Stomach (tissue), 9 donors: ENCODE results near the gene NPC1L1. TPM values are rescaled to one million over a fixed set of nuclear protein-coding genes. Genes with fewer than 3 reads are reported as not detected.

Experiments used
- DNase-seq, 2 donors: peaks; one replicate each; pipeline versions ENCODE4 v3.0.0 to v3.0.0-alpha.2; 2013 to 2019
- H3K27ac ChIP-seq, 5 donors: fragments of 200-600 bp in 4 of 5; sonication (generic) in 4 of 5; one replicate each; pipeline ENCODE4 v1.5.1; 2013 to 2019; ENCODE audit warnings: mild to moderate bottlenecking in 1 of 5, moderate library complexity in 1 of 5
- H3K27me3 ChIP-seq, 3 donors: fragments of 200-600 bp; sonication (generic); one replicate each; pipeline ENCODE4 v1.5.1; 2017 to 2019; ENCODE audit warnings: mixed run types in 1 of 3
- H3K36me3 ChIP-seq, 4 donors: fragments of 200-600 bp; sonication (generic); 1 replicate in 3 of 4; 2 replicates in 1 of 4; pipeline ENCODE4 v1.5.1; 2016 to 2019
- H3K4me1 ChIP-seq, 4 donors: fragments of 200-600 bp; sonication (generic); one replicate each; pipeline ENCODE4 v1.5.1; 2016 to 2019
- H3K4me3 ChIP-seq, 4 donors: fragments of 200-600 bp; sonication (generic) in 3 of 4; one replicate each; pipeline ENCODE4 v1.5.1; 2016 to 2019; ENCODE audit warnings: mild to moderate bottlenecking in 1 of 4
- H3K9me3 ChIP-seq, 4 donors: fragments of 200-600 bp; sonication (generic); one replicate each; pipeline ENCODE4 v1.5.1; 2016 to 2019
- EP300 ChIP-seq: sonication (generic); formaldehyde crosslinking; IDR thresholded peaks from one replicate; pipeline ENCODE4 v1.6.1; 2017; ENCODE audit warnings: antibody characterized with exemption
- POLR2A ChIP-seq, 4 donors: fragments of 450-650 bp; IDR thresholded peaks; one replicate each; pipeline ENCODE4 v1.6.1; 2016; ENCODE audit warnings: antibody characterized with exemption in 4 of 4, control low read depth in 2 of 4, mild to moderate bottlenecking in 1 of 4, moderate library complexity in 1 of 4
- POLR2AphosphoS5 ChIP-seq, 3 donors: sonication (generic); formaldehyde crosslinking; IDR thresholded peaks; one replicate each; pipeline ENCODE4 v1.6.1; 2016; ENCODE audit warnings: antibody characterized with exemption in 3 of 3
- WGBS, 5 donors: extraction: QIAGEN DNeasy Blood & Tissue Kit in 3 of 5; methylation state at CpG; one replicate each; pipeline versions ENCODE4 v1.1.5 to v1.1.7; 2013 to 2018; 5-methylcytosine and 5-hydroxymethylcytosine counted together
- intact Hi-C: fragments of 100-400 bp; cut with DNase I; formaldehyde crosslinking; loops from one replicate; pipeline ENCODE4 v1.15.1; 2023; ENCODE audit warnings: low total_unique reads
- polyA plus RNA-seq, 3 donors: library from polyadenylated mRNA; stranded (reverse); fragments of 200-250 nt; gene quantifications; one replicate each; pipeline ENCODE4 v1.2.3, GENCODE V29; 2013
- total RNA-seq, 5 donors: library from RNA; depleted of rRNA; stranded (reverse); fragments of >200 nt; gene quantifications; one replicate each; pipeline versions ENCODE4 v1.1.0 to v1.2.3, GENCODE V29; 2014 to 2016
- TF ChIP-seq, protein P1 (sequence below), 7 experiments: fragments of 450-650 bp in 4 of 7; fragments of 200-600 bp in 3 of 7; sonication (generic) in 3 of 7; IDR thresholded peaks; one replicate each; pipeline ENCODE4 v1.5.1; 2016 to 2019; ENCODE audit warnings: antibody characterized with exemption in 7 of 7, control low read depth in 2 of 7, mild to moderate bottlenecking in 1 of 7
- donor health status: healthy with polysubstance abuse.
- donor health status: Bipolar disorder and iron deficiency.
- donor health status: healthy.

The NPC1L1 gene
- total and polyA plus RNA-seq, 8 donors: 0.12 to 4.9 (median 1.1) TPM; not detected in 3

DNA sequence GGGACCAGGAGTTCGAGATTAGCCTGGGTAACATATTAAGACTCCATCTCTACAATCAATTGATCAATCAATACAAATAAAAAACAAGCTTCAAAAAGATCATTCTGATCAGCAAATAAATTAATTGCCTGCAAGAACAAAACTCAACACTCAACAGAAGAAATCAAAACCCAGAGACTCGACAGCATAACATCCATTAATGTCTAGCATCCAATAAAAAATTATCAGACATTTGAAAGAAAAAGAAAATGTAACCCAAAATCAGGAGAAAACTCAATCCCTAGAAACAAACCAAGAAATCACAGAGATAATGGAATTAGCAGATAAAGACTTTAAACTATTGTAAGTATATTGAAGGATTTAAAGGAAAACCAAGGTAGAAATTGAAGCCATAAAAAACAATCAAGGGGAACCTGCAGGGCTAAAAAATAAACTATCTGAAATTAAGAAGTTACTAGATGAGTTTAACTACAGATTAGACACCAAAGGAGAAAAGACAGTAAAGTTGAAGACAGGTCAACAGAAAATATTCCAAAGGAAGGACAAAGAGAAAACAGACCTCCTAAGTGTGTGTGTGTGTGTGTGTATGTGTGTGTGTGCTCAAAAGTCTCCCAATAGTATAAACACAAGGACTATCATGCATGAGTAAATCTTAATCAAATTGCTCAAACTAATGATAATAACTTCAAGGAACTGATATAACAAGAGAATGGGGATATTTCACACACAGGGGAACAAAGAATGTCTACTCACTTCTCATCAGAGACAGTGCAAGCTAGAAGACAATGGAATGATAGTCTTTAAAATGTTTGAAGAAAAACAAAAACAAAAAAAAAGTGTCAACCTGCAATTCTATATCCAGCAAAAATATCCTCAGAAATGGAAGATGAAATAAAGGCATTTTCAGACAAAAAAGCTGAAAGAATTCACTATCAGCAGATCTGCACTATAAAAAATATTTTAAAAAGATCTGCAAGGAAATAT is 58.3 kb downstream of the NPC1L1 start:
- DNase-seq: no peak
- no peak overlapping the region for H3K4me3 ChIP-seq
- no peak for TF ChIP-seq EP300
- intact Hi-C loops: no loop called here
- peaks cover 27 to 37% (median 32%) of the 10 kb centered on the region in 4 donors for H3K4me1 ChIP-seq
- 95 to 98% (median 97%) methylated on average over 2 of the region's 2 CpGs for WGBS, 5 donors
- H3K27ac ChIP-seq: no peak overlapping the region
- peaks cover 0 to 9% (median 0%) of the 10 kb centered on the region in 4 donors for H3K9me3 ChIP-seq
- peaks cover 50 to 77% (median 74%) of the 10 kb centered on the region in 4 donors for H3K36me3 ChIP-seq
- no peaks in the 10 kb centered on the region for H3K27me3 ChIP-seq

DNA sequence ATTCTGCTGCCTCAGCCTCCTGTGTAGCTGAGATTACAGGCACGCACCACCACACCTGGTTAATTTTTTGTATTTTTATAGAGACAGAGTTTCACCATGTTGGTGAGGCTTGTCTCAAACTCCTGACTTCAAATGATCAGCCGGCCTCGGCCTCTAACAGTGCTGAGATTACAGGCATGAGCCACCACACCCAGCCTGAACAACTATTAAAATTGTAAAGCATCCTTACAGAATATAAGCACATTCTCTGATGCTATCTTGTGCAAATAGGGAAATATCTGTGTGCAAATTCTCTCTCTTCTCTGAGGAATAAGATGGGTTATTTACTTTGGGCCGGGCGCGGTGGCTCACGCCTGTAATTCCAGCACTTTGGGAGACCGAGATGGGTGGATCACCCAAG is 63.2 kb downstream of the NPC1L1 start:
- DNase-seq: no peak
- WGBS, 5 donors: 74 to 85% (median 78%) methylated on average over 8 of the region's 8 CpGs
- peaks cover 44 to 90% (median 76%) of the 10 kb centered on the region in 4 donors for H3K36me3 ChIP-seq
- peaks cover 0 to 36% (median 11%) of the 10 kb centered on the region in 4 donors for H3K4me1 ChIP-seq
- H3K9me3 ChIP-seq: peaks cover 0 to 3% (median 0%) of the 10 kb centered on the region in 4 donors
- no peaks in the 10 kb centered on the region for H3K27me3 ChIP-seq
- TF ChIP-seq EP300 (no peak), POLR2A (IDR thresholded peaks at IDR 0.05) (no peak), POLR2AphosphoS5 (IDR thresholded peaks at IDR 0.05) (no peak)
- TF ChIP-seq, protein P1, sequence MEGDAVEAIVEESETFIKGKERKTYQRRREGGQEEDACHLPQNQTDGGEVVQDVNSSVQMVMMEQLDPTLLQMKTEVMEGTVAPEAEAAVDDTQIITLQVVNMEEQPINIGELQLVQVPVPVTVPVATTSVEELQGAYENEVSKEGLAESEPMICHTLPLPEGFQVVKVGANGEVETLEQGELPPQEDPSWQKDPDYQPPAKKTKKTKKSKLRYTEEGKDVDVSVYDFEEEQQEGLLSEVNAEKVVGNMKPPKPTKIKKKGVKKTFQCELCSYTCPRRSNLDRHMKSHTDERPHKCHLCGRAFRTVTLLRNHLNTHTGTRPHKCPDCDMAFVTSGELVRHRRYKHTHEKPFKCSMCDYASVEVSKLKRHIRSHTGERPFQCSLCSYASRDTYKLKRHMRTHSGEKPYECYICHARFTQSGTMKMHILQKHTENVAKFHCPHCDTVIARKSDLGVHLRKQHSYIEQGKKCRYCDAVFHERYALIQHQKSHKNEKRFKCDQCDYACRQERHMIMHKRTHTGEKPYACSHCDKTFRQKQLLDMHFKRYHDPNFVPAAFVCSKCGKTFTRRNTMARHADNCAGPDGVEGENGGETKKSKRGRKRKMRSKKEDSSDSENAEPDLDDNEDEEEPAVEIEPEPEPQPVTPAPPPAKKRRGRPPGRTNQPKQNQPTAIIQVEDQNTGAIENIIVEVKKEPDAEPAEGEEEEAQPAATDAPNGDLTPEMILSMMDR (IDR thresholded peaks at IDR 0.05): no peak
- intact Hi-C loops: loop anchor here (10.0 kb wide), 1 partner anchor 233 kb away; no protein-coding TSS in a partner anchor
- H3K4me3 ChIP-seq: no peak overlapping the region
- H3K27ac ChIP-seq: no peak overlapping the region

DNA sequence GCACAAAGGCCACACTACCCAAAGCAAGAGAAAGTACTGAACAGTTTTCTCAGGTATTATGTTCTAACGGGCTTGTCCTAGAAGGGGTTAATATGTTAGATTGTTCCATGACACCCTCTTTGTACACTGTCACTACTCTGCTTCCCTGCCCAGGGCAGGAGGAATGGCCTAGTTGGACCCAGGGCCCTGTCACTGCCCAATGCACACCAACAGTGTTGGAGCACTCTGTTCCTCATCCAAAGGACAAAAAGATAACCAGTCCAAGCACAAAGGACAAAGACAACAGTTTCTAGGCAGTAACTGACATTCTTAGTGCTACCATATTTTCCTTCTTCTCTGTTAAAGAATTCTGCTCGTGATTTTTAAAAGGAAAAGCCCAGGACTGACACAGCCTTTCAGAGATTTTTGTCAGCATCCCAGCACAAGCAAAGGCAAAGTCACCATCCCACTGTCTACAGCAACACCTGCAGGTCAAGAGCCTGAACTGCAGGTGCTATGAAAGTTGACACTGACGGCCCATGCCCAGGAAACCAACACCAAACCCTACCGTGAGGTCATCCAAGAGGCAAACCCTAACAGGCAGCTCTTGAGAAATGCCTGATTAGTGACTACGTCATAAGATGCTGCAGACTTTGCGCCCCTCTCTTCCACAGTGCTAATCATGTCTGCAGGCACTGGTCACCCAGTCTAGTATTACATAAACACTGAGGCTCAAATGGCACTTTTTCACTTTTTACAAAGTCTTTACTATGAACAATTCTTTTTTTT is 63.9 kb downstream of the NPC1L1 start:
- H3K9me3 ChIP-seq: no peaks in the 10 kb centered on the region
- no peak overlapping the region for H3K4me3 ChIP-seq
- H3K36me3 ChIP-seq: peaks cover 37 to 87% (median 69%) of the 10 kb centered on the region in 4 donors
- H3K4me1 ChIP-seq: peaks cover 0 to 40% (median 13%) of the 10 kb centered on the region in 4 donors
- intact Hi-C loops: loop anchor here (10.0 kb wide), 1 partner anchor 232 kb away; no protein-coding TSS in a partner anchor
- no peaks in the 10 kb centered on the region for H3K27me3 ChIP-seq
- TF ChIP-seq POLR2A (IDR thresholded peaks at IDR 0.05) (no peak), POLR2AphosphoS5 (IDR thresholded peaks at IDR 0.05) (peak in 1 of 3 donors; percentile 62), EP300 (no peak)
- TF ChIP-seq, protein P1 (IDR thresholded peaks at IDR 0.05): peak in 5 of 7 experiments; percentile 87 to 93 (median 89)
- no peak overlapping the region for H3K27ac ChIP-seq
- 26 to 37% (median 30%) methylated on average over 6 of the region's 6 CpGs for WGBS, 5 donors
- DNase-seq: peak; percentile 59 to 85

DNA sequence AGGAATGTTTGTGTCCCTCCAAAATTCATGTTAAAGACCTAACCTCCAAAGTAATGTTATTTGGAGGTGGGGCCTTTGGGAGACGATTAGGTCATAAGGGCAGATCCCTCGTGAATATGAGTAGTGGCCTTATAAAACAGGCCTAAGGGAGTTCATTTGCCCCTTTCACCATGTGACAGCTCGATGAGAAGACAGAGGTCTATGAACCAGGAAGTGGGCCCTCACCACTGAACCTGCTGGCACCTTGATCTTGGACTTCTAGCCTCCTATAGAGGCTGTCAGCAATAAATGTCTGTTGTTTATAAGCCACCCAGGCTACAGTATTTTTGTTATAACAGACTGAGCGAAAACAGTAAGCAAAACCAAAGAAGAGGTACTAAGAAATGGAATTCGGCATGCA is 64.8 kb downstream of the NPC1L1 start:
- intact Hi-C loops: loop anchor here (10.0 kb wide), 1 partner anchor 232 kb away; no protein-coding TSS in a partner anchor
- Histone ChIP-seq H3K27ac (no peak overlapping the region), H3K4me1 (peaks cover 0 to 45% (median 16%) of the 10 kb centered on the region in 4 donors), H3K9me3 (no peaks in the 10 kb centered on the region), H3K27me3 (no peaks in the 10 kb centered on the region), H3K36me3 (peaks cover 28 to 85% (median 66%) of the 10 kb centered on the region in 4 donors), H3K4me3 (no peak overlapping the region)
- TF ChIP-seq, protein P1 (IDR thresholded peaks at IDR 0.05): no peak
- TF ChIP-seq POLR2AphosphoS5 (IDR thresholded peaks at IDR 0.05): no peak
- no peak for TF ChIP-seq POLR2A (IDR thresholded peaks at IDR 0.05)
- no peak for TF ChIP-seq EP300
- 80 to 86% (median 83%) methylated on average over 5 of the region's 5 CpGs for WGBS, 5 donors
- DNase-seq: no peak
